Measurements from ENCODE around the gene TAF1. TPM values are rescaled to one million over a fixed set of nuclear protein-coding genes. Genes with fewer than 3 reads are reported as not detected.
"Not testable (repeated sequence)": the region's sequence is repeated elsewhere in the genome, so short reads cannot be mapped to it uniquely, and the experiment has no call there.

Gene TAF1
- total RNA-seq, 1 donor, result 31.1 TPM

DNA sequence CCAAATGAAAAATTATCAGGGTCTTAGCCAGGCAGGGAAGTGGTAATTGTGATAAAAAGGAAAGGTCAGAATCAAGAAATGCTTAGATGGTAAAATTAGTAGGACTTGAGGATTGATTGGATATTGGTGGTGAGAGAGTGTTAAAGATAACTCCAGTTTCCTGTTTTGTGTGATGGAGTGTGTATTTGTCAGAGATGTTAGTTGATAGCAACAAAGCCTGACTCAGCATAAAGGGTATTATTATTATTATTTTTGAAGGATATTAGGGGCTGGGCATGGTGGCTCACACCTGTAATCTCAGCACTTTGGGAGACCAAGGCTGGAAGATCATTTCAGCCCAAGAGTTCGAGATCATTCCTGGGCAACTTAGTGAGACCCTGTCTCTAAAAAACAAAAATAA is 143.1 kb downstream of the TAF1 start:
- Histone ChIP-seq H3K4me1 (ENCODE audit: insufficient read depth, low read length) (no peaks in the 10 kb centered on the region), H3K4me2 (ENCODE audit: insufficient read depth, low read length) (no peak overlapping the region), H3K4me3 (ENCODE audit: insufficient read depth, low read length) (no peak overlapping the region), H3K27me3 (ENCODE audit: insufficient read depth, low read length) (peaks cover 3% of the 10 kb centered on the region), H3K27ac (ENCODE audit: low read depth, low read length) (no peak overlapping the region), H3K9me3 (ENCODE audit: low read depth, low read length) (no peaks in the 10 kb centered on the region), H4K20me1 (ENCODE audit: insufficient read depth, low read length) (no peaks in the 10 kb centered on the region), H2AFZ (ENCODE audit: low read length) (no peak overlapping the region), H3K36me3 (ENCODE audit: insufficient read depth, low read length) (no peaks in the 10 kb centered on the region), H3K79me2 (ENCODE audit: insufficient read depth, low read length) (no peaks in the 10 kb centered on the region)
- TF ChIP-seq, protein P1, sequence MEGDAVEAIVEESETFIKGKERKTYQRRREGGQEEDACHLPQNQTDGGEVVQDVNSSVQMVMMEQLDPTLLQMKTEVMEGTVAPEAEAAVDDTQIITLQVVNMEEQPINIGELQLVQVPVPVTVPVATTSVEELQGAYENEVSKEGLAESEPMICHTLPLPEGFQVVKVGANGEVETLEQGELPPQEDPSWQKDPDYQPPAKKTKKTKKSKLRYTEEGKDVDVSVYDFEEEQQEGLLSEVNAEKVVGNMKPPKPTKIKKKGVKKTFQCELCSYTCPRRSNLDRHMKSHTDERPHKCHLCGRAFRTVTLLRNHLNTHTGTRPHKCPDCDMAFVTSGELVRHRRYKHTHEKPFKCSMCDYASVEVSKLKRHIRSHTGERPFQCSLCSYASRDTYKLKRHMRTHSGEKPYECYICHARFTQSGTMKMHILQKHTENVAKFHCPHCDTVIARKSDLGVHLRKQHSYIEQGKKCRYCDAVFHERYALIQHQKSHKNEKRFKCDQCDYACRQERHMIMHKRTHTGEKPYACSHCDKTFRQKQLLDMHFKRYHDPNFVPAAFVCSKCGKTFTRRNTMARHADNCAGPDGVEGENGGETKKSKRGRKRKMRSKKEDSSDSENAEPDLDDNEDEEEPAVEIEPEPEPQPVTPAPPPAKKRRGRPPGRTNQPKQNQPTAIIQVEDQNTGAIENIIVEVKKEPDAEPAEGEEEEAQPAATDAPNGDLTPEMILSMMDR (IDR thresholded peaks at IDR 0.05; ENCODE audit: extremely low read depth, low read depth, low read length), result no peak
- no peak for DNase-seq (ENCODE audit: insufficient read length, low spot score, missing footprints)

DNA sequence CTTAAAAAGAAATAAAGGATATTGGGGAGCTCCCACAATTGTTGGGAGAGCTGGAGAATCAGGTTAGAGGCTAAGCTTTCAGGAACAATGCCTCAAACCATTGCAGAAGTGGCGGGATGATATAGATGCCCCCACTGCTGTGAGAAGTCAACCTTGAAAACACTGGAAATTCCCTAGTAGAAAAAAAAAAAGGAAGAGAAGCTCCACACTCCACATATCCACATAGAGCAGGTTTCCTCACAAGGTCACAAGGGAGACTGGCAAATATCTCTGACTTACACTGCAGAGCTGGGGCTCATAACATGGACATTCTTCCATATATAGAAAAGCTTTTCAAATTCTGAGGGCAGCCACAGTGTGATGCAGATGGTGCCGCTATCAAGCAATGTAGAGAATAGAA is 144.0 kb downstream of the TAF1 start:
- TF ChIP-seq, protein P1 (IDR thresholded peaks at IDR 0.05; ENCODE audit: extremely low read depth, low read depth, low read length), result no peak
- Histone ChIP-seq H3K27me3 (ENCODE audit: insufficient read depth, low read length) (peaks cover 3% of the 10 kb centered on the region), H4K20me1 (ENCODE audit: insufficient read depth, low read length) (no peaks in the 10 kb centered on the region), H2AFZ (ENCODE audit: low read length) (no peak overlapping the region), H3K4me2 (ENCODE audit: insufficient read depth, low read length) (no peak overlapping the region), H3K36me3 (ENCODE audit: insufficient read depth, low read length) (no peaks in the 10 kb centered on the region), H3K79me2 (ENCODE audit: insufficient read depth, low read length) (no peaks in the 10 kb centered on the region), H3K4me3 (ENCODE audit: insufficient read depth, low read length) (no peak overlapping the region), H3K4me1 (ENCODE audit: insufficient read depth, low read length) (no peaks in the 10 kb centered on the region), H3K27ac (ENCODE audit: low read depth, low read length) (no peak overlapping the region), H3K9me3 (ENCODE audit: low read depth, low read length) (no peaks in the 10 kb centered on the region)
- no peak for DNase-seq (ENCODE audit: insufficient read length, low spot score, missing footprints)

DNA sequence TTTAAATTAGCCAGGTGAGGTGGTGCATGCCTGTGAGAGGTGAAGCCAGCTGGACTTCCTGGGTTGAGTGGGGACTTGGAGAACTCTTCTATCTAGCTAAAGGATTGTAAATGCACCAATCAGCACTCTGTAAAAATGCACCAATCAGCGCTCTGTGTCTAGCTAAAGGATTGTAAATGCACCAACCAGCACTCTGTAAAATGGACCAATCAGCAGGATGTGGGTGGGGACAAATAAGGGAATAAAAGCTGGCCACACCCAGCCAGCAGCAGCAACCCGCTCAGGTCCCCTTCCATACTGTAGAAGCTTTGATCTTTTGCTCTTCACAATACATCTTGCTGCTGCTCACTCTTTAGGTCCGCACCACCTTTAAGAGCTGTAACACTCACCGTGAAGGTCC is 147.6 kb downstream of the TAF1 start:
- H4K20me1 ChIP-seq (ENCODE audit: insufficient read depth, low read length); H3K27ac ChIP-seq (ENCODE audit: low read depth, low read length); H3K36me3 ChIP-seq (ENCODE audit: insufficient read depth, low read length); H3K27me3 ChIP-seq (ENCODE audit: insufficient read depth, low read length); H3K9me3 ChIP-seq (ENCODE audit: low read depth, low read length); DNase-seq (ENCODE audit: insufficient read length, low spot score, missing footprints); H3K4me2 ChIP-seq (ENCODE audit: insufficient read depth, low read length); H3K4me1 ChIP-seq (ENCODE audit: insufficient read depth, low read length); H2AFZ ChIP-seq (ENCODE audit: low read length); H3K4me3 ChIP-seq (ENCODE audit: insufficient read depth, low read length); H3K79me2 ChIP-seq (ENCODE audit: insufficient read depth, low read length): not testable (repeated sequence)

DNA sequence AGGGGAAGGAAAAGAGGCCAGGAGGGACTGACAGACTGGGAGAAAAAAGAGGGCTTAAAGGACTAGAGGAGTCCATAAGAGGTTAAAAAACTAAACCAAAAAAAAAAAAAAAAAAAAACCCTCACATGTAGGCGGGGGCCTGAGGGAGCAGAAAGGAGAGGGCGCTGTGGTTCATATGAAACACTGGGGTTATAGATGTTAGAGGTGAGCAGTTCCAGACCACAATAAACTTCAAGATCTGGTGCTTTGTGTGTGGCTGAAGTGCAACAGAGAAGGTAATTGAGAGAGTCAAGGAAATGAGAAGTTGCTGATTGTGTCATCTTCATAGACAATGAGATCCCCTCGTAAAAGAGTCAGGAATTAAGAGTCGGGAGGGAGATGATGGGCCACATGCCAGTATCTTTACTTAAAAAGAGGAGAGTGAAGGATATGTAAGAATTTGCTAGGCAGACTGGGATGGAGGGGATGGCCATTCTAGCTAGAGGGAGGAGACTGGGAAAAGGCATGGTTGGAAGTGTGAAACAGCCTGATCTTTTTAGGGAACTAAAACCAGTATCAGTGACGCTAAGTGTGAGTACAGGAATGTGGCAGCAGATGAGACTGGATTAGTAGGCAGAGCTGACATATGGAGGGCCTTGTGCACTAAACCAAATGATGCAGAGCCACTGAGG is 148.3 kb downstream of the TAF1 start:
- Histone ChIP-seq H4K20me1 (ENCODE audit: insufficient read depth, low read length) (no peaks in the 10 kb centered on the region), H3K27me3 (ENCODE audit: insufficient read depth, low read length) (peaks cover 3% of the 10 kb centered on the region), H3K79me2 (ENCODE audit: insufficient read depth, low read length) (no peaks in the 10 kb centered on the region), H3K4me3 (ENCODE audit: insufficient read depth, low read length) (no peak overlapping the region), H3K36me3 (ENCODE audit: insufficient read depth, low read length) (no peaks in the 10 kb centered on the region), H2AFZ (ENCODE audit: low read length) (no peak overlapping the region), H3K9me3 (ENCODE audit: low read depth, low read length) (no peaks in the 10 kb centered on the region), H3K27ac (ENCODE audit: low read depth, low read length) (no peak overlapping the region), H3K4me1 (ENCODE audit: insufficient read depth, low read length) (no peaks in the 10 kb centered on the region), H3K4me2 (ENCODE audit: insufficient read depth, low read length) (no peak overlapping the region)
- TF ChIP-seq, protein P1 (IDR thresholded peaks at IDR 0.05; ENCODE audit: extremely low read depth, low read depth, low read length), result no peak
- no peak for DNase-seq (ENCODE audit: insufficient read length, low spot score, missing footprints)

All from osteoblast (primary cell).